ENCODE data around the gene MTF2. TPM values are rescaled to one million over a fixed set of nuclear protein-coding genes. Genes with fewer than 3 reads are reported as not detected.
"Not testable (repeated sequence)": the region's sequence is repeated elsewhere in the genome, so short reads cannot be mapped to it uniquely, and the experiment has no call there.

The MTF2 gene
- total and polyA plus RNA-seq, 2 experiments from 2014 or later: 82.1 to 133 TPM

GRCh38 chr1:93029317-93029716 lies 49.8 kb upstream of the MTF2 start:
- H3K79me2 ChIP-seq (replicated peaks; ENCODE audit: insufficient read depth): no peaks in the 10 kb centered on the region
- no peaks in the 10 kb centered on the region for H3K9me3 Mint-ChIP-seq
- H2AFZ ChIP-seq: no peak overlapping the region
- H3K27ac Mint-ChIP-seq: no peak overlapping the region
- no peak overlapping the region for H3K4me2 ChIP-seq
- H3K27me3 ChIP-seq (ENCODE audit: insufficient read depth): no peaks in the 10 kb centered on the region
- TF ChIP-seq EZH2 (IDR thresholded peaks at IDR 0.05; ENCODE audit: low read depth, unreplicated experiment) (no peak), JUNB (IDR thresholded peaks at IDR 0.05; ENCODE audit: unreplicated experiment) (no peak), CTCF (conservative IDR thresholded peaks at IDR 0.05; ENCODE audit: low read depth in 2 of 2) (no peak), ZNF331 (CRISPR knock-in tag; IDR thresholded peaks at IDR 0.05; ENCODE audit: low read depth) (no peak), CREB1 (CRISPR knock-in tag; IDR thresholded peaks at IDR 0.05; ENCODE audit: low read depth) (no peak), EZH2phosphoT487 (IDR thresholded peaks at IDR 0.05; ENCODE audit: unreplicated experiment) (no peak), POLR2AphosphoS5 (IDR thresholded peaks at IDR 0.05; ENCODE audit: low read depth) (no peak), NANOG (IDR thresholded peaks at IDR 0.05; ENCODE audit: borderline replicate concordance) (no peak), ZNF114 (CRISPR knock-in tag; IDR thresholded peaks at IDR 0.05) (no peak), REST (IDR thresholded peaks at IDR 0.05; ENCODE audit: unreplicated experiment) (no peak), ZNF462 (CRISPR knock-in tag; IDR thresholded peaks at IDR 0.05) (no peak)
- H3F3A ChIP-seq (replicated peaks; ENCODE audit: low read depth): no peaks in the 10 kb centered on the region
- ATAC-seq (no peak), DNase-seq (ENCODE audit: low spot score) (no peak)
- H3K36me3 ChIP-seq (ENCODE audit: insufficient read depth): no peaks in the 10 kb centered on the region
- H3K4me3 ChIP-seq: no peak overlapping the region
- H3K4me1 ChIP-seq (ENCODE audit: insufficient read depth): no peaks in the 10 kb centered on the region
- H3K4me1 Mint-ChIP-seq: peaks cover 4% of the 10 kb centered on the region; the same call in 1 of the 3 replicates
- H3K36me3 Mint-ChIP-seq (ENCODE audit: low read depth): no peaks in the 10 kb centered on the region
- no peaks in the 10 kb centered on the region for H3K27me3 Mint-ChIP-seq (ENCODE audit: insufficient read depth, low read depth, poor library complexity)
- H3K27ac ChIP-seq (ENCODE audit: low read depth): no peak overlapping the region
- H3K4me3 Mint-ChIP-seq: no peak overlapping the region
- H4K20me1 ChIP-seq (replicated peaks; ENCODE audit: insufficient read depth): no peaks in the 10 kb centered on the region
- peaks cover 6% of the 10 kb centered on the region; the same call in 1 of the 2 replicates for H3K9me2 ChIP-seq (ENCODE audit: insufficient read depth)

GRCh38 chr1:93030191-93030590 lies 48.9 kb upstream of the MTF2 start:
- H4K20me1 ChIP-seq (replicated peaks; ENCODE audit: insufficient read depth); H3K27ac ChIP-seq (ENCODE audit: low read depth); DNase-seq (ENCODE audit: low spot score); H3K27me3 Mint-ChIP-seq (ENCODE audit: insufficient read depth, low read depth, poor library complexity); H3K4me3 Mint-ChIP-seq; H3K9me2 ChIP-seq (ENCODE audit: insufficient read depth); H2AFZ ChIP-seq; H3K27me3 ChIP-seq (ENCODE audit: insufficient read depth); H3K36me3 ChIP-seq (ENCODE audit: insufficient read depth); H3K4me1 Mint-ChIP-seq; H3F3A ChIP-seq (replicated peaks; ENCODE audit: low read depth); H3K27ac Mint-ChIP-seq; H3K4me1 ChIP-seq (ENCODE audit: insufficient read depth); H3K79me2 ChIP-seq (replicated peaks; ENCODE audit: insufficient read depth); H3K36me3 Mint-ChIP-seq (ENCODE audit: low read depth); H3K9me3 Mint-ChIP-seq; H3K4me2 ChIP-seq; ATAC-seq; H3K4me3 ChIP-seq: not testable (repeated sequence)
